Skeletal muscle tissue (tissue), 4 donors: ENCODE measurements around the gene LRRFIP1. TPM values are rescaled to one million over a fixed set of nuclear protein-coding genes. Genes with fewer than 3 reads are reported as not detected.

Experiments used
- H3K27ac ChIP-seq: one replicate; pipeline ENCODE4 v1.7.0; 2013; ENCODE audit warnings: mild to moderate bottlenecking, low read depth, low read length, inconsistent platforms
- H3K27me3 ChIP-seq, 3 donors: one replicate each; pipeline ENCODE4 v1.7.0; 2013; ENCODE audit warnings: low read length in 3 of 3; ENCODE audit not compliant: control insufficient read depth in 3 of 3, insufficient read depth in 3 of 3
- H3K36me3 ChIP-seq, 3 donors: one replicate each; pipeline ENCODE4 v1.7.0; 2013; ENCODE audit warnings: low read length in 3 of 3; ENCODE audit not compliant: control insufficient read depth in 3 of 3, insufficient read depth in 3 of 3
- H3K4me1 ChIP-seq, 3 donors: one replicate each; pipeline ENCODE4 v1.7.0; 2013; ENCODE audit warnings: low read length in 3 of 3, mild to moderate bottlenecking in 3 of 3; ENCODE audit not compliant: control insufficient read depth in 3 of 3, insufficient read depth in 3 of 3
- H3K4me3 ChIP-seq, 3 donors: one replicate each; pipeline ENCODE4 v1.7.0; 2013; ENCODE audit warnings: low read length in 3 of 3
- H3K9ac ChIP-seq, 3 donors: one replicate each; pipeline ENCODE4 v1.7.0; 2013; ENCODE audit warnings: low read length in 3 of 3, mild to moderate bottlenecking in 3 of 3, moderate library complexity in 2 of 3, low read depth in 1 of 3
- H3K9me3 ChIP-seq, 3 donors: one replicate each; pipeline ENCODE4 v1.7.0; 2013; ENCODE audit warnings: low read length in 3 of 3; ENCODE audit not compliant: control insufficient read depth in 3 of 3
- total RNA-seq: library from RNA; depleted of rRNA; stranded (reverse); fragments of >200 nt; gene quantifications from one replicate; pipeline ENCODE4 v1.2.3, GENCODE V29; 2014
- donor health status: Osteomylitis.

The LRRFIP1 gene
- total RNA-seq, 1 donor from 2014 or later: 65.8 TPM

DNA sequence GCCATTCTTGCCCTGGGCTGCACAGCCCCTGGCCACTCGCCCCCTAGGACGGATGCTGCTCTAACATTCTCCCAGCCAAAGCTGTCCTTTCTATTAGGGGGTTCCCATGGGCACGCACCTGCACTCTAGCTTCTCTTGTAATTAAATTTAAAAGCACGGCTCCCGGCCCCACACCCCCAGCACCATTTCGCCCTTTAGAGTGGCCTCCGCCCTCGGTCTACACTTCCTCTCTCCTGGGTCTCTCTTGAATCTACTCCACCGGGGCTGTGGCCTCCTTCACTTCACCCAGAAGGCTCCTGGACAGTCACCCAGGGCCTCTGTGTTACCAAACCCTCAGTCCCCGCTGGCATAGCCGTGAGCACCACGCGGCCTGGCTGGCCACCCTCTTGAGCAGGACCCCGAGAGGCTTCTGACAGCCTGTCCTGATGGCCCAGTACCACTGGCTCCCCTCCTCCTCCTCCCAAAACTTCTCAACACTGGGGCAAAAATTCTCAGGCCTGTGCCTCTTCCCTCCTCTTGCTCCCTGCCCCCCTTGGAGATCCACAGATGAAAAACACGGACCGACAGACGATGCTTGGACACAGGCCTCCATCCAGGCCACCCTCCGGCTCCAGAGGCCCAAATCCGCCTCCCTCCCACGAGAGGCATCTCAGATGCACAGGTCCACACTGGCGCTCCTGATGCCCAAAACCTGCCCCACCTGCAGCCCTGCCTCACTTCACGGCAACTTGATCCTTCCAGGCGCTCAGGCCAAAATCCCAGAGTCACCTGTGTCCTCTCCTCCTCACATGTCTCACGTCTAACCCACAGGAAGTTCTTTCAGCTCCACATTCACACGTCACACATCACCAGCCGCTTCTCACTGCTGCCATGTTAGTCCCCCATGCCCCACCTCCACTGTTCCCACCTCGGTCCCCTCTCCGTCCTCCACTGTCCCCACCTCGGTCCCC lies 29.9 kb upstream of the LRRFIP1 start:
- Histone ChIP-seq H3K36me3 (no peaks in the 10 kb centered on the region), H3K27me3 (no peaks in the 10 kb centered on the region), H3K27ac (no peak overlapping the region), H3K9ac (no peak overlapping the region), H3K4me1 (peaks cover 20 to 50% (median 32%) of the 10 kb centered on the region in 3 donors), H3K4me3 (no peak overlapping the region), H3K9me3 (no peaks in the 10 kb centered on the region)

DNA sequence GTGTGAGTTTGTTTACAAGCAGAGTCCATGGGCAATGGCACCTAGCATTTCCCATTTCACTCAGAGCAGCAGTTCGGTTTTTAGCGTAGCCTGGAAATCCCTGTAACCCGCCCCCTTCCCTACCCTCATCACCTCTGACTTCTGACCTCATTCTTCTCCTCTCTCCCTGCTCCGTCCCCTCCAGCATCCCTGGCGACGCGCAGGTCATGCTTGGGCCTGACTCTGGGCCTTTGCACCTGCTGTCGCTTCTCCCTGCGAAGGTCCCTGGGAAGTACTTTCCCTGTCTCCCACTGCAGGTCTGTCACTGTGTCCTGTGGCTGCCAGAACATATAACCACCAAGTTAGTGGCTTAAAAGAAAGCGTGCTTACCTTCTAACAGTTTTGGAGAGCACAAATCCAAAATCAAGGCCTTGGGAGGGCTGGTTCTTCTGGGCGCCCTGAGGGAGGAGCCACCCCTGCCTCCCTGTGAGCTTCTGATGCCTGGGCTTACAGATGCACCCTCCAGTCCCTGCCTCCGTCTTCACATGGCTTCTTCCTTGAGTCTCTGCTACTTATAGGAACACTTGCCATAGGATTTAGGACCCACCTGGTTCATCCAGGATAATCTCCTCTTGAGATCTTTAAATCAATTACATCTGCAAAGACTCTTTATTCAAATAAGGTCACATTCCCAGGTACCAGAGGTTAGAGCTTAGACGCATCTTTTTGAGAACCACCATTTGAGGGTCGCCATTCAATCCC lies 28.7 kb upstream of the LRRFIP1 start:
- Histone ChIP-seq H3K9ac (peak overlapping the region in 1 of 3 donors; percentile 46), H3K27ac (no peak overlapping the region), H3K4me1 (peaks cover 25 to 55% (median 34%) of the 10 kb centered on the region in 3 donors), H3K9me3 (no peaks in the 10 kb centered on the region), H3K4me3 (no peak overlapping the region), H3K36me3 (no peaks in the 10 kb centered on the region), H3K27me3 (no peaks in the 10 kb centered on the region)

DNA sequence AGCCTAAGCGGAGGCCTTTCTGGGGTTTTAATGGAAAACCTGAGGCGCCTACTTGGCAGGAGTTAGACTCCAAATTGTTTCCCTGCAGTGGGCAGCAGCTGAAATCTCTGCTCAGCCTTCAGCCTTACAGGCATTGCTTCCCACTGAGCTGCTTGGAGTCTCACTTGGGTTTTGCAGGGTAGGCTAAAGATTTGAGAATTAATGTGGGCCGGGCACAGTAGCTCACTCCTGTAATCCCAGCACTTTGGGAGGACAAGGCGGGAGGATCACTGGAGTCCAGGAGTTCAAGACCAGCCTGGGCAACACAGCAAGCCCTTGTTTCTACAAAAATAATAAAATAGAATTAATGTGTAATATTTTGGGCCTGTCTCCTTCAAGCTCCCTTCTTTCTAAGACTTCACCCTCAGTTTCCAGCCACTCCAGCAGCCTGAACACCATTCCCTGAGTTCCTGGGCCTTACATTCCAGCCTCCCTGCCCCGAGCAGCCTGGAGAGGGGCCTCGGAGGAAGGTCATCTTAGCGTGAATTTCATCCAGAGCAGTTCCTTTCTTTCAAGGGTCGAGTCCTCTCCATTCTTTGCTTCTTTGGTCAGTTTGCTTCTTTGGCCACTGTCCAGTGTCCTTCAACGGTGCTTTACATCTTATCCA lies 27.8 kb upstream of the LRRFIP1 start:
- peaks cover 29 to 53% (median 34%) of the 10 kb centered on the region in 3 donors for H3K4me1 ChIP-seq
- peak overlapping the region; percentile 62 to 89 (median 87) for H3K9ac ChIP-seq
- H3K27ac ChIP-seq: peak overlapping the region; percentile 96
- H3K36me3 ChIP-seq: no peaks in the 10 kb centered on the region
- H3K9me3 ChIP-seq: no peaks in the 10 kb centered on the region
- no peaks in the 10 kb centered on the region for H3K27me3 ChIP-seq
- H3K4me3 ChIP-seq: peak overlapping the region; percentile 46 to 66 (median 58)

DNA sequence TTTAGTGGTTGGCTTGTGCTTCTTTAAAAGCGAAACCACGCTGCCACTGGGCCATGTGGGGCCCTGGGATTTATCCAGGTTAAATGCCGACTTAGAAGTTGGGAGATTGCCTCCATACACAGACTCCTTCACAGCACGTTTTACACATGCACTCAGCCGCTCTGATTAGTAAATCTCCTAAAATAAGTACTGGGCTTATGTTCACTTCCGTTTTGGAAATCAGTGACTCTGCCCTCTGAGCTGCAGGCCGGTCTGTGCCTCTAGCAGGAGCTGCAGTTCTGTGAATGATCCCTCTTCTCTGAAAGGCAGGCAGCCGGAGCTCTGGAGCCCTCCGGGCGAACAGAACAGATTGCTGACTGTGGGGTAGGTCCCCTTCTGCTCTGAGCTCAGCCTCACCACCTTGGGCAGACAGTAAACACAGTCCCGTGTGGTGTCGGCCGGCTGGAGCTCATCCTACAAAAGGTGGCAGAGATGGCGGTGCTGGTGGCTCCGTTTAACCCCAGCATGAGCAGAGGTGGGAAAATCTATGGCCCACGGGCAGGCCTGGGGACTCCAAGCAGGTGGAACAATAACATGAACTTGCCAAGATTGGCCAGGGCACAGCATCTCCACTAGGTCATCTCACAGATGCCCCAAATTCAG lies 27.1 kb upstream of the LRRFIP1 start:
- H3K4me3 ChIP-seq: peak overlapping the region; percentile 46 to 66 (median 58)
- peak overlapping the region; percentile 96 for H3K27ac ChIP-seq
- H3K4me1 ChIP-seq: peaks cover 22 to 46% (median 26%) of the 10 kb centered on the region in 3 donors

DNA sequence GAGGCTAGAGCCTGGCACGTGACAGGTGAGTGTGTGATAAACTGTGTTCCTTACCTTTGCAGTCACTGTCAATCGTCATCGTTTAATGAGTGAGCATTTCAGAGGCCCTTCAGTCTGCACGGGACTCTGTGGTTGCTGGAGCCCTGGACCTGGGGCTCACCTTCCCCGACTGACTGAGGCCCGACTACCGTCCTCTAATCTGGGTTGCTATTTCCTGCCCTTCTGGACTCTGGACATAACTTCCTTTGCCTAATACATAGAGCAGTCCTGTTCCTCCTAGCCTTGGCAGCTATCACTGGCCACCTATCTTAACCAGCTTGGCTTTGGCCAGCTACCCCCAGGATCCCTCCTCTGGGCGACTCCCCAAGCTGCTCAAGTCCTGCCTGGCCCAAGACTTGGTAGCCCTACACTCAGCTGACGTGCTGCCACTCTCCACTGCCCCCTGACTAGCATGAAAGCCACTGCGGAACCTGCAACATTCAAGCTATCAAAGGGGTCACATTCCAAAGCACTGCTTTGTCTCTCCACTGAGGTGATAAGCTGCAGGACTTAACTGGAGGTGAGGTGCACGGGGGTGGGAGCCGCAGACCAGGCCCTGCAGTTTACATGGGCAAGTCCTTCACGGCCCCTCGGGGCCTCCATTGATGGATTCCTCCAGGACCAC lies 25.8 kb upstream of the LRRFIP1 start:
- Histone ChIP-seq H3K4me1 (peaks cover 21 to 44% (median 25%) of the 10 kb centered on the region in 3 donors), H3K9me3 (no peaks in the 10 kb centered on the region), H3K27ac (peak overlapping the region; percentile 96), H3K27me3 (no peaks in the 10 kb centered on the region), H3K4me3 (no peak overlapping the region), H3K36me3 (no peaks in the 10 kb centered on the region), H3K9ac (no peak overlapping the region)

More for the DNA sequence above, 27.1 kb upstream of the LRRFIP1 start:
- H3K9me3 ChIP-seq: no peaks in the 10 kb centered on the region
- H3K9ac ChIP-seq: peak overlapping the region; percentile 64 to 89 (median 87)
- no peaks in the 10 kb centered on the region for H3K36me3 ChIP-seq
- H3K27me3 ChIP-seq: no peaks in the 10 kb centered on the region

DNA sequence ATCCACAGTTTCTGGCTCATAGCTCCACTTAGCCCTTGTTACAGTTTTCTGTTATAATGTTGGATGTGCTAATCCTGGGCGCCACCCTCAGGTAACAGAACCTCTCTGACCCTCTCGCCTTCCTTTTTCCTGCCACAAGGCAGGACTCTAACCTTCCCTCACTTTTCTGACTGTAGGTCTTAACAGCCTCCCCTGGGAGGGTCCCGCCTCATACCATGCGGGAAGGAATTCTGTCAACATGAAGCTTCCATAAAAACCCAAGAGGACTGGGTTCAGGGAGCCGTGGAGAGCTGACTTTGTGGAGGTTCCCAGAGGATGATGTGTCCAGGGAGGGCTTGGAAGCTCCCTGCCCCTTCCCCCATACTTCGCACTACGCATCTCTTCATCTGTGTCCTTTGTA lies 25.0 kb upstream of the LRRFIP1 start:
- Histone ChIP-seq H3K9me3 (no peaks in the 10 kb centered on the region), H3K4me1 (peaks cover 21 to 43% (median 25%) of the 10 kb centered on the region in 3 donors), H3K9ac (no peak overlapping the region), H3K4me3 (no peak overlapping the region), H3K27ac (no peak overlapping the region), H3K36me3 (no peaks in the 10 kb centered on the region), H3K27me3 (no peaks in the 10 kb centered on the region)

DNA sequence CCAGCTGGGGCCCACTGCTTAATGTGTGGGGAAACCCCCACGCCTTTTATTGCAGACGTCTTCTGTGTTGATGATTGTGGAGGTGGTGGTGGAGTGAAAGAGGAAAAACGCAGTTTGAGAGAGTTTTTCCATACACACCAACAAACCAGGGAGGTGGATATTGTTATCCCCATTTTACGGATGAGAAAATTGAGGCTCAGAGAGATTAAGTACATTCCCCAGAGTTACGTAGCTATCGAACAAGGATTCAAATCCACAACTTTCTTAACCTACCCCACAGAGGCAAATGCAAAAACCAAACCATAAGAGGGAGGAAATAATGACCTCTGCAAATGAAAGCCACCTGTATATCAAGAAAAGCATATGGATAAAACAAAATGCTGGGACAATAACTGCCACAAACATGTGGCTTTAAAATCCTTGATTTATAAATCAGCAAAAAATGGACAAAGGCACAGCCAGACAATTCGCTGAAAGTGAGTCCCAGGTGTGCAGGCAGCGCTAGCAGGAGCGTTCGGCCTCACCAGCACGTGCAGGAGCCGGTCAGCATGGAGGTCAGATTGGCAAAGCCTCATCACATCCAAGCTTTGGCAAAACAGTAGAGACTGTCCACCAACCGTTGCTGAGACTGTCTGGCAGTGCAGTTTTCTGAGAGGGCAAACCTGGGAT lies 24.2 kb upstream of the LRRFIP1 start:
- H3K9me3 ChIP-seq: no peaks in the 10 kb centered on the region
- no peaks in the 10 kb centered on the region for H3K36me3 ChIP-seq
- H3K27me3 ChIP-seq: no peaks in the 10 kb centered on the region
- peak overlapping the region; percentile 10 for H3K27ac ChIP-seq
- H3K9ac ChIP-seq: peak overlapping the region in 2 of 3 donors; percentile 4 to 38
- H3K4me1 ChIP-seq: peaks cover 21 to 39% (median 25%) of the 10 kb centered on the region in 3 donors
- H3K4me3 ChIP-seq: peak overlapping the region in 1 of 3 donors; percentile 49

DNA sequence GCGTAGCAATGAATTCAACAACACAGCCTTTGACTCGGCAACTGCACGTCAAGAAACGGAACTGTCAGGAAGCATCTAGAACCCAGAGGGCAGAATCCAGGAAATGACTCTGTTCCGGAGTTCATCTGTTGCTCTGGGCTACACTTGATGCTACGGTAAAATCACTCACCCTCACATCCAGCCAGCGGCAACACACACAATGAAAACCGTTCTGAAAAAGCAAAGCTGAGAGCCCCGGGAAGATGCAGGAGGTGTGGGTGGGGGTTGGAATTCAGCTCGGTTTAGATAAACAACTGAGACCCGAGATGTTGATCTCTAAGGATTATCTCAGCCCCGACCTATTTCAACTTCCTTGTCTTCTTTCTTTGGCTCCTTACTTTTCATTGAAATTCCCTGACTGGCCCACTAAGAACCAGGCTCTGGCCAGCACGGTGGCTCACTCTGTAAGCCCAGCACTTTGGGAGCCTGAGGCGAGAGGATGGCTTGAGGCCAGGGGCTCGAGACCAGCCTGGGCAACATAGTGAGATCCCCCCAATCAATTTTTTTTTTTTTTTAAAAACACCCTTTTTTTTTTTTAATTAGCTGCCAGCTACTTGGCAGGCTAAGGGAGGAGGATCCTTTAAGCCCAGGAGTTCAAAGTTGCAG lies 23.5 kb upstream of the LRRFIP1 start:
- Histone ChIP-seq H3K27ac (peak overlapping the region; percentile 10), H3K36me3 (no peaks in the 10 kb centered on the region), H3K9ac (peak overlapping the region; percentile 8 to 38 (median 35)), H3K9me3 (no peaks in the 10 kb centered on the region), H3K4me1 (peaks cover 21 to 35% (median 25%) of the 10 kb centered on the region in 3 donors), H3K27me3 (no peaks in the 10 kb centered on the region), H3K4me3 (peak overlapping the region in 2 of 3 donors; percentile 24 to 49)
